ENCODE data around the gene WDR73. TPM values are rescaled to one million over a fixed set of nuclear protein-coding genes. Genes with fewer than 3 reads are reported as not detected.
"Not testable (repeated sequence)": the region's sequence is repeated elsewhere in the genome, so short reads cannot be mapped to it uniquely, and the experiment has no call there.

The WDR73 gene
- total and polyA plus RNA-seq, 5 experiments from 2014 or later = 12.2 to 43.2 (median 18.8) TPM

- Mint-ChIP-seq H3K4me3 (peak overlapping the region; percentile 95 to 99 (median 98)), H3K27ac (peak overlapping the region; percentile 32 to 99 (median 94)), H3K36me3 (peaks cover 0 to 21% (median 4%) of the 10 kb centered on the region in 3 donors), H3K27me3 (no peaks in the 10 kb centered on the region), H3K9me3 (no peaks in the 10 kb centered on the region), H3K4me1 (peaks cover 17 to 60% (median 45%) of the 10 kb centered on the region in 4 donors)
- DNase-seq (peak; percentile 64 to 87 (median 74)), ATAC-seq (peak; percentile 50)
- POLR2A ChIA-PET = interaction anchor here (0.9 to 8.6 kb wide), 17 partner anchors 10 to 326 kb away, joined by 3 to 127 read pairs (median 10); partner anchors contain the start of genes SEC11A and ZSCAN2
Observed at GRCh38 chr15:84654689-84655453, 788 bp upstream of the WDR73 start.

DNA sequence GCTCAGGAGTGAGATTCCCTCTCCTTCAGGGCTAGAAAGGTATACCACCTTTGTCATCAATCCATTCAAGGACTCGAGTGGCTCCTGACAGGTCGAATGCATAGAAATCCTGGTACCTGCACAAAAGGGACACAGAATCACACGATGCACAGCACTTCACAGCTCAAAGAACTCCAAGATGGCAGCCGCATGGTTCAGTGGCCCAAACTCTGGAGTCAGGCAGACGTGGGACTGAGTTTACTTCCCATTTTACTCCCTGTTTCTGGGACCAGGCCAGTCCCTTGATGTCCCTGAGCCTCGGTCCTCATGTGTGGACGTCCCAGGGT, 536 bp downstream of the WDR73 start:
- DNase-seq (no peak), ATAC-seq (no peak)
- H3K27me3 Mint-ChIP-seq = no peaks in the 10 kb centered on the region
- H3K27ac Mint-ChIP-seq = peak overlapping the region; percentile 90 to 99 (median 98)
- H3K4me3 Mint-ChIP-seq = peak overlapping the region; percentile 95 to 99 (median 98)
- H3K36me3 Mint-ChIP-seq = peaks cover 4 to 33% (median 7%) of the 10 kb centered on the region in 3 donors
- H3K9me3 Mint-ChIP-seq = no peaks in the 10 kb centered on the region
- POLR2A ChIA-PET = interaction anchor here (0.7 to 8.6 kb wide), 17 partner anchors 9 to 327 kb away, joined by 3 to 127 read pairs (median 10); partner anchors contain the start of genes SEC11A and ZSCAN2
- H3K4me1 Mint-ChIP-seq = peaks cover 22 to 57% (median 43%) of the 10 kb centered on the region in 4 donors

DNA sequence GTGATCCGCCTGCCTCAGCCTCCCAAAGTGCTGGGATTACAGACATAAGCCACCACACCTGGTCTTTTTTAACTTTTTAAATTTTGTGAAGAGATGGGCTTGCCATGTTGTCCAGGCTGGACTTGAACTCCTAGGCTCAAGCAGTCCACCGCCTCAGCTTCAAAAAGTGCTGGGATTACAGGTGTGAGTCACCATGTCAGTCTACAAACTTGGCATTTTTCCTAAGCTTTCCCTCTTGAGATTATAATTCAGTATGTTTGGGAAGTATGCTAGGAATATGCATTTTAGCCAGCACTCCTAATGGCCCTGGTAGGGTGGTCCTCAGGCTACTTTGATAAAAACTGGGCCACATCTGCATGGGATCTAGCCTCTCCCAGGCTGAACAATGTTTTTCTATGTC, 4.4 kb downstream of the WDR73 start:
- Mint-ChIP-seq H3K36me3 (peaks cover 7 to 70% (median 11%) of the 10 kb centered on the region in 3 donors), H3K9me3 (no peaks in the 10 kb centered on the region), H3K4me1 (peaks cover 24 to 48% (median 32%) of the 10 kb centered on the region in 4 donors), H3K27ac (peak overlapping the region in 7 of 10 donors; percentile 48 to 77 (median 59)), H3K4me3 (peak overlapping the region in 1 of 10 donors; percentile 58), H3K27me3 (no peaks in the 10 kb centered on the region)
- POLR2A ChIA-PET = interaction anchor here (2.3 kb wide), 1 partner anchor 15 kb away, joined by 11 read pairs; no protein-coding TSS in a partner anchor
- ATAC-seq (no peak), DNase-seq (no peak)

DNA sequence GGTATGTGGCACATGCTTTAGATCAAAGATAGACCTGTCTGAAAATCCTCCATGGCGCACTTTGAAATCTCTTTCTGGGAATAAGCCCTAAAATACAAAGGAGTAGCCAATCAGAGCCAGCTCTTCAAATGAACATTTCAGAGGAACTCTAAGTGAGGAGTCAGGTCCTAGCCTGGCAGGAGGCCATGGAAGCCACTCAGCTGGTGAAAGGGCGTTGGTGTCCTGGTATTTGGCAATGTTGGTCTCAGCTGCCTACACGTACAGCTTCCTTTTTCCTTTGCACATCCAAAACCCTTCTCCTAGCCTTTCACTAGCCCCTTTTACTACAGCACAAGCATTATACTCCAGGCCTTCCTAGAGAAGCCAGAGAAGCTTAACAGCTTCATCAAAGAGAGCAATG, 5.5 kb downstream of the WDR73 start:
- peak overlapping the region in 9 of 10 donors; percentile 15 to 75 (median 66) for H3K27ac Mint-ChIP-seq
- no peaks in the 10 kb centered on the region for H3K9me3 Mint-ChIP-seq
- no peak overlapping the region for H3K4me3 Mint-ChIP-seq

GRCh38 chr15:84647726-84648125, 6.4 kb downstream of the WDR73 start:
- ATAC-seq (no peak), DNase-seq (no peak)
- Mint-ChIP-seq H3K4me1 (peaks cover 17 to 33% (median 26%) of the 10 kb centered on the region in 4 donors), H3K9me3 (no peaks in the 10 kb centered on the region), H3K27ac (peak overlapping the region in 8 of 10 donors; percentile 34 to 87 (median 71)), H3K36me3 (peaks cover 12 to 87% (median 12%) of the 10 kb centered on the region in 3 donors), H3K27me3 (no peaks in the 10 kb centered on the region), H3K4me3 (no peak overlapping the region)
- POLR2A ChIA-PET = interaction anchor here (0.6 to 1.4 kb wide), 4 partner anchors 13 to 190 kb away, joined by 3 to 4 read pairs (median 3); no protein-coding TSS in a partner anchor

More for the DNA sequence above, 5.5 kb downstream of the WDR73 start:
- no peak for DNase-seq
- Mint-ChIP-seq H3K36me3 (peaks cover 7 to 79% (median 12%) of the 10 kb centered on the region in 3 donors), H3K27me3 (no peaks in the 10 kb centered on the region), H3K4me1 (peaks cover 21 to 42% (median 27%) of the 10 kb centered on the region in 4 donors)
- POLR2A ChIA-PET = interaction anchor here (0.6 to 2.3 kb wide), 3 partner anchors 14 to 190 kb away, joined by 3 to 11 read pairs (median 4); no protein-coding TSS in a partner anchor
- no peak for ATAC-seq

GRCh38 chr15:84645997-84646396, 8.1 kb downstream of the WDR73 start:
- no peaks in the 10 kb centered on the region for H3K27me3 Mint-ChIP-seq
- DNase-seq = no peak
- H3K9me3 Mint-ChIP-seq = no peaks in the 10 kb centered on the region
- POLR2A ChIA-PET = interaction anchor here (1.3 to 2.7 kb wide), 2 partner anchors 9 to 12 kb away, joined by 3 to 12 read pairs; no protein-coding TSS in a partner anchor
- H3K36me3 Mint-ChIP-seq = peaks cover 10 to 85% (median 12%) of the 10 kb centered on the region in 3 donors
- H3K4me3 Mint-ChIP-seq = no peak overlapping the region
- peak overlapping the region in 3 of 10 donors; percentile 40 to 79 (median 71) for H3K27ac Mint-ChIP-seq
- peaks cover 7 to 21% (median 15%) of the 10 kb centered on the region in 4 donors for H3K4me1 Mint-ChIP-seq
- ATAC-seq = no peak

- no peak for ATAC-seq
- no peak overlapping the region for H3K4me3 Mint-ChIP-seq
- peaks cover 9 to 22% (median 16%) of the 10 kb centered on the region in 4 donors for H3K4me1 Mint-ChIP-seq
- no peaks in the 10 kb centered on the region for H3K9me3 Mint-ChIP-seq
- peak overlapping the region in 5 of 10 donors; percentile 7 to 73 (median 44) for H3K27ac Mint-ChIP-seq
- no peaks in the 10 kb centered on the region for H3K27me3 Mint-ChIP-seq
- POLR2A ChIA-PET = interaction anchor here (0.8 to 2.7 kb wide), 4 partner anchors 8 to 11 kb away, joined by 3 to 12 read pairs (median 6); partner anchors contain the start of gene WDR73
- peaks cover 12 to 89% (median 12%) of the 10 kb centered on the region in 3 donors for H3K36me3 Mint-ChIP-seq
- DNase-seq = no peak
Observed at GRCh38 chr15:84645496-84645895, 8.6 kb downstream of the WDR73 start.

DNA sequence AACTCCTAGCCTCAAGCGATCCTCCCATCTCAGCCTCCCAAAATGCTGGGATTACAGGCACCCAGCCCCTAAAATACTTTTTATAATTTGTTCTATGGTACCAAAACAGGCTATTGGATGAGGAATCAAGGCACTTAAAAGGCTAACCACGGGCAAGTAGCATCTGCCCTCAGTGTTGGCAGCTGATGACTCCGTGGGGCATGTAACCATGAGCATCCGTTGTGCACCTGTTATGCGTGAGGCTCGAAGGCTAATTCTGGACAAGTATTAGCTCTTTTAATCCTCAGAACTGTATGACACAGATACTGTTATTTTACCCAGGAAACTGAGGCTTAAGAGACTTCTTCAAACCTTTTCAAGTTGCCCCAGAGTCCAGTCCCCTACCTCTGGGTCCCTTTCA, 10.2 kb downstream of the WDR73 start:
- H3K4me3 Mint-ChIP-seq = no peak overlapping the region

DNA sequence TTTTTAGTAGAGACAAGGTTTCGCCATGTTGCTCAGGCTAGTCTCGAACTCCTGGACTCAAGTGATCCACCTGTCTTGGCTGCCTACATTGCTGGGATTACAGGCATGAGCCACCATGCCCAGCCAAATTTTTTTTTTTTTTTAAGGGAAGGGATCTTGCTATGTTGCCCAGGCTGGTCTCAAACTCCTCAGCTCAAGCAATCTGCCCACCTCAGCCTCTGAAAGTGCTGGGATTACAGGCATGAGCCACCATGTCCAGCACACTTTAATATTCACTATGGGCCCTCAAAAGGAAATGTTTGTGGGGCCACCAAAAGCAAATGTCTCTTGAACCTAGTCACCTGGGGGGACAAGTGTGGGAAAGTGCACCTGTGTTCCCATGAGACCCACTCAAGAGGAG, 11.4 kb downstream of the WDR73 start:
- POLR2A ChIA-PET = interaction anchor here (1.1 to 1.3 kb wide), 2 partner anchors 8 to 51 kb away, joined by 3 to 6 read pairs; no protein-coding TSS in a partner anchor
- H3K4me3 Mint-ChIP-seq, DNase-seq, ATAC-seq, H3K27me3 Mint-ChIP-seq, H3K9me3 Mint-ChIP-seq: not testable (repeated sequence)
- peaks cover 7 to 11% (median 8%) of the 10 kb centered on the region in 4 donors for H3K4me1 Mint-ChIP-seq
- peaks cover 7 to 88% (median 16%) of the 10 kb centered on the region in 3 donors for H3K36me3 Mint-ChIP-seq
- H3K27ac Mint-ChIP-seq = peak overlapping the region in 4 of 10 donors; percentile 3 to 81 (median 21)

More for the DNA sequence above, 10.2 kb downstream of the WDR73 start:
- H3K36me3 Mint-ChIP-seq = peaks cover 7 to 88% (median 8%) of the 10 kb centered on the region in 3 donors
- ATAC-seq (no peak), DNase-seq (no peak)
- peak overlapping the region in 4 of 10 donors; percentile 25 to 71 (median 66) for H3K27ac Mint-ChIP-seq
- no peaks in the 10 kb centered on the region for H3K9me3 Mint-ChIP-seq
- no peaks in the 10 kb centered on the region for H3K27me3 Mint-ChIP-seq
- peaks cover 5 to 15% (median 12%) of the 10 kb centered on the region in 4 donors for H3K4me1 Mint-ChIP-seq
- POLR2A ChIA-PET = interaction anchor here (1.3 to 2.7 kb wide), 3 partner anchors 9 to 10 kb away, joined by 4 to 12 read pairs (median 9); partner anchors contain the start of gene WDR73

GRCh38 chr15:84641871-84642270, 12.2 kb downstream of the WDR73 start:
- Mint-ChIP-seq H3K4me1 (peaks cover 6 to 11% (median 9%) of the 10 kb centered on the region in 4 donors), H3K36me3 (peaks cover 7 to 83% (median 16%) of the 10 kb centered on the region in 3 donors), H3K27ac (peak overlapping the region in 2 of 10 donors; percentile 43 to 60)
- ATAC-seq, H3K9me3 Mint-ChIP-seq, H3K27me3 Mint-ChIP-seq, DNase-seq, H3K4me3 Mint-ChIP-seq: not testable (repeated sequence)
- POLR2A ChIA-PET = interaction anchor here (0.7 to 1.6 kb wide), 4 partner anchors 8 to 1045 kb away, joined by 3 to 6 read pairs (median 5); no protein-coding TSS in a partner anchor

GRCh38 chr15:84638103-84638502, 16.0 kb downstream of the WDR73 start:
- Mint-ChIP-seq H3K9me3 (no peaks in the 10 kb centered on the region), H3K4me3 (peak overlapping the region in 2 of 10 donors; percentile 27 to 48), H3K27me3 (no peaks in the 10 kb centered on the region), H3K27ac (peak overlapping the region in 9 of 10 donors; percentile 47 to 83 (median 66)), H3K4me1 (peaks cover 14 to 39% (median 34%) of the 10 kb centered on the region in 4 donors), H3K36me3 (peaks cover 3 to 59% (median 11%) of the 10 kb centered on the region in 3 donors)
- POLR2A ChIA-PET = interaction anchor here (1.1 to 1.4 kb wide), 6 partner anchors 8 to 40 kb away, joined by 3 to 10 read pairs (median 3); partner anchors contain the start of genes WDR73 and ZSCAN2
- no peak for DNase-seq
- no peak for ATAC-seq
